Measurements from ENCODE around the gene MT1G.
A peak's percentile ranks its signal among the peaks of the same experiment; 100 is the strongest.

DNA sequence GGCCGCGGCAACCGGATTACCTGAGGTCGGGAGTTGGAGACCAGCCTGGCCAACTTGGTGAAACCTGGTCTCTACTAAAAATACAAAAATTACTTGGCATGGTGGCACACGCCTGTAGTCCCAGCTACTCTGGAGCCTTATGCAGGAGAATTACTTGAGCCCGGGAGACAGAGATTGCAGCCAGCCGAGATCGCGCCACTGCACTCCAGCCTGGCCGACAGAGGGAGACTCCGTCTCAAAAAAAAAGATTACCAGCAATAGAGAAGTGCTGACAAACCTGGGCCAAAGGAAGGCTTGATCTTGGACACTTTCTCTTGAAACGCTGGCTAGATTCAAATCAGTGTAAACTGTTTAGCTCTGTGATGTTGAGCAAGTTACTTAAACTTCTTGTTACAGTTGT, 6.1 kb upstream of the MT1G start:
- TF ChIP-seq POLR2A (IDR thresholded peaks at IDR 0.05), result no peak
- TF ChIP-seq, protein P1, sequence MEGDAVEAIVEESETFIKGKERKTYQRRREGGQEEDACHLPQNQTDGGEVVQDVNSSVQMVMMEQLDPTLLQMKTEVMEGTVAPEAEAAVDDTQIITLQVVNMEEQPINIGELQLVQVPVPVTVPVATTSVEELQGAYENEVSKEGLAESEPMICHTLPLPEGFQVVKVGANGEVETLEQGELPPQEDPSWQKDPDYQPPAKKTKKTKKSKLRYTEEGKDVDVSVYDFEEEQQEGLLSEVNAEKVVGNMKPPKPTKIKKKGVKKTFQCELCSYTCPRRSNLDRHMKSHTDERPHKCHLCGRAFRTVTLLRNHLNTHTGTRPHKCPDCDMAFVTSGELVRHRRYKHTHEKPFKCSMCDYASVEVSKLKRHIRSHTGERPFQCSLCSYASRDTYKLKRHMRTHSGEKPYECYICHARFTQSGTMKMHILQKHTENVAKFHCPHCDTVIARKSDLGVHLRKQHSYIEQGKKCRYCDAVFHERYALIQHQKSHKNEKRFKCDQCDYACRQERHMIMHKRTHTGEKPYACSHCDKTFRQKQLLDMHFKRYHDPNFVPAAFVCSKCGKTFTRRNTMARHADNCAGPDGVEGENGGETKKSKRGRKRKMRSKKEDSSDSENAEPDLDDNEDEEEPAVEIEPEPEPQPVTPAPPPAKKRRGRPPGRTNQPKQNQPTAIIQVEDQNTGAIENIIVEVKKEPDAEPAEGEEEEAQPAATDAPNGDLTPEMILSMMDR (IDR thresholded peaks at IDR 0.05), result peak in 5 of 6 experiments; percentile 29 to 71 (median 53)
